ENCODE data around the gene CD63. TPM values are rescaled to one million over a fixed set of nuclear protein-coding genes. Genes with fewer than 3 reads are reported as not detected.
"Not testable (repeated sequence)": the region's sequence is repeated elsewhere in the genome, so short reads cannot be mapped to it uniquely, and the experiment has no call there.

The CD63 gene
- total and polyA plus RNA-seq, 12 donors, result 796 to 2,350 (median 1,526) TPM

DNA sequence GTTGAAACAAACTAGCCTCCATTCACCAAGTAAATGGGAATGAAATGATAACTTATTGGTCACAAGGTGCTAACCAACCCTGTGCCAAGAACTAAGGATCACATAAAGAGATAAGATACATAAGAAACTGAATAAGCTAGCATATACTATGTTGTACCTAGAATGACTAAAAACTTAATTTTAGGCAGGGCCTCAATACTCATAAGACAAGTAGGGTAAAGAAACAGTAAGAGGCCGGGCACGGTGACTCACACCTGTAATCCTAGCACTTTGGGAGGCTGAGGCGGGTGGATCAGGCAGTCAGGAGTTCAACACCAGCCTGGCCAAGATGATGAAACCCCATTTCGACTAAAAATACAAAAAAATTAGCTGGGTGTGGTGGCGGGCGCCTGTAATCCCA is 31.9 kb upstream of the CD63 start:
- no peak for TF ChIP-seq CTCF (IDR thresholded peaks at IDR 0.05)
- Histone ChIP-seq H3K9me3 (replicated peaks in 1 of 3) (no peaks in the 10 kb centered on the region), H3K36me3 (replicated peaks in 1 of 2) (peaks cover 0 to 55% of the 10 kb centered on the region in 2 donors), H3K4me3 (no peak overlapping the region), H3K4me1 (replicated peaks in 1 of 2) (no peaks in the 10 kb centered on the region), H3K27ac (no peak overlapping the region), H3K27me3 (no peaks in the 10 kb centered on the region)
- 89 to 96% (median 93%) methylated on average over 6 of the region's 6 CpGs for WGBS, 4 donors
- DNase-seq, result no peak
- intact Hi-C loops (cut with DNase I), result no loop called here

GRCh38 chr12:55758575-55758974 is 29.8 kb upstream of the CD63 start:
- intact Hi-C loops (cut with DNase I); H3K27ac ChIP-seq: not testable (repeated sequence)

DNA sequence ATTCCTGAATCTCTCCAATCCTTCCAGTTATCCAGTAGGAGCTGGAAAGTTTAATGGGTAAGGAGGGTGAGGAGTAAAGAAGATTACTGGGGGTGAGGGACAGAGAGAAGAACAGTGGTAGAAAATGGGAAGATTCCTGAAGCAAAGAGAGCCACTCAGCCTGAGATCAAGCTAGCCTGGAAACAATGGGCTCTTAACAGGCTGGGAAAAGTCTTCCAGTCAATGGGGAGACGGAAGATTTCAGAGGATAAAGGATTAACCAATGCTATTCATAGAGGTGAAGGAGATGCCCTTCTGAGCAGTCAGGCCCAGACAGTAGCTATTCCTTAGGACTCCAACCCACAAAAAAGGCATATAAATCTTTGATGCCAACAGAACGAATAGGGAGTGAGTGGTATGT is 28.9 kb upstream of the CD63 start:
- 71 to 90% (median 79%) methylated on average over 2 of the region's 2 CpGs for WGBS, 4 donors
- H3K36me3 ChIP-seq (replicated peaks in 1 of 2), result peaks cover 0 to 54% of the 10 kb centered on the region in 2 donors
- no peak for DNase-seq

More at GRCh38 chr12:55758575-55758974, 29.8 kb upstream of the CD63 start:
- H3K36me3 ChIP-seq (replicated peaks in 1 of 2), result peaks cover 0 to 52% of the 10 kb centered on the region in 2 donors
- not testable (repeated sequence) for DNase-seq; H3K9me3 ChIP-seq (replicated peaks in 1 of 3); H3K4me3 ChIP-seq; H3K27me3 ChIP-seq; H3K4me1 ChIP-seq (replicated peaks in 1 of 2)
- 94 to 100% (median 98%) methylated on average over 4 of the region's 4 CpGs for WGBS, 4 donors

DNA sequence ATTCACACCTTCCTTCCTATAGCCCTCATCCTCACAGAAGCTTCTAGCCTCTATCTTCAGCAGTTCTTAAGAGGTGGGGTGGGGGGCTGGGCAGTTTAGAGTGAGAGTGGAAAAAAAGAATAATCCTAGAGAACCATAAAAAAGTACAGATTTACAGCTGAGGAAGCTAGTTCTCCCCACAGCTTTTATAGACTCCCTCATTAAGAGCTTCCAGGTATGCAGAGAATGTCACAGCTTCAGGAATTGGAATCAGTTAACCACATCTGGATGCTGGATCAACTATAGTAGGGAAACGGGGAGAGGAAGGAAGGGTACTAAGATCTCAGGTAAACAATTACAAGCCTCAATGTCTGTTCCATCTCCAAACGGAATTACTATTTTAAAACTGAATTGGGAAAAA is 26.4 kb upstream of the CD63 start:
- TF ChIP-seq CTCF (IDR thresholded peaks at IDR 0.05), result no peak
- no peak for TF ChIP-seq POLR2A (IDR thresholded peaks at IDR 0.05)
- intact Hi-C loops (cut with DNase I), result no loop called here
- H3K4me3 ChIP-seq, result no peak overlapping the region
- peaks cover 0 to 61% of the 10 kb centered on the region in 2 donors for H3K36me3 ChIP-seq (replicated peaks in 1 of 2)
- no peaks in the 10 kb centered on the region for H3K27me3 ChIP-seq
- no peak for DNase-seq
- 64 to 82% (median 76%) methylated on average over 2 of the region's 2 CpGs for WGBS, 4 donors
- H3K4me1 ChIP-seq (replicated peaks in 1 of 2), result no peaks in the 10 kb centered on the region
- no peak overlapping the region for H3K27ac ChIP-seq
- H3K9me3 ChIP-seq (replicated peaks in 1 of 3), result no peaks in the 10 kb centered on the region

More for the DNA sequence above, 28.9 kb upstream of the CD63 start:
- intact Hi-C loops (cut with DNase I), result no loop called here
- no peaks in the 10 kb centered on the region for H3K27me3 ChIP-seq
- no peaks in the 10 kb centered on the region for H3K4me1 ChIP-seq (replicated peaks in 1 of 2)
- TF ChIP-seq POLR2A (IDR thresholded peaks at IDR 0.05) (no peak), CTCF (IDR thresholded peaks at IDR 0.05) (no peak)
- H3K27ac ChIP-seq, result no peak overlapping the region
- H3K4me3 ChIP-seq, result no peak overlapping the region
- no peaks in the 10 kb centered on the region for H3K9me3 ChIP-seq (replicated peaks in 1 of 3)

DNA sequence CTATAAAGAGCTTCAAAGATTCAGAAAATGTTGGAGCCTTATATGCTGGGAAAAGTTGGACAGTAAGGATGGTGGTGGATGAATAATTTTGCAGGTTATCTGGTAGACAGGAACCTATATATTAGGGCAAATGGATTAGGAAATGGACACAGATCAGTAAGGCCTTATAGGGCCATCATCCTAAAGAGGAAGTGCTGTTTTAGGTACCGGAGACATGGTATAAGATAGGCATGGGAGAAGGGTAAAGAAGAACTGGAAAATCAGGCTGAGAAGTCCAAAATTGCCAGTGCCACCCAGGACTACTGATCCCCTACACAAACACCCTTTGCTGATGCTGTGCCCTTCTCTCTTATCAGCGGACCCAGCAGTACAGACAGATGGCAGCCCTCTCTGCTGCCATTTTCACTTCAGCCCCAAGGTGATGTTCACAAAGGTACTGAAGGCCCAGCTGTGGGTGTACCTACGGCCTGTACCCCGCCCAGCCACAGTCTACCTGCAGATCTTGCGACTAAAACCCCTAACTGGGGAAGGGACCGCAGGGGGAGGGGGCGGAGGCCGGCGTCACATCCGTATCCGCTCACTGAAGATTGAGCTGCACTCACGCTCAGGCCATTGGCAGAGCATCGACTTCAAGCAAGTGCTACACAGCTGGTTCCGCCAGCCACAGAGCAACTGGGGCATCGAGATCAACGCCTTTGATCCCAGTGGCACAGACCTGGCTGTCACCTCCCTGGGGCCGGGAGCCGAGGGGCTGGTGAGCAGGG is 19.6 kb upstream of the CD63 start:
- H3K4me1 ChIP-seq (replicated peaks in 1 of 2), result peaks cover 8 to 15% of the 10 kb centered on the region in 2 donors
- DNase-seq, result peak in 1 of 7 donors; percentile 52
- intact Hi-C loops (cut with DNase I), result loop anchor here in 1 of 2 donors (10.0 kb wide), 1 partner anchor 56 kb away; no protein-coding TSS in a partner anchor
- no peaks in the 10 kb centered on the region for H3K27me3 ChIP-seq
- H3K9me3 ChIP-seq (replicated peaks in 1 of 3), result no peaks in the 10 kb centered on the region
- TF ChIP-seq CTCF (IDR thresholded peaks at IDR 0.05) (no peak), POLR2A (IDR thresholded peaks at IDR 0.05) (no peak)
- H3K36me3 ChIP-seq (replicated peaks in 1 of 2), result peaks cover 0 to 23% of the 10 kb centered on the region in 2 donors
- H3K27ac ChIP-seq, result no peak overlapping the region
- no peak overlapping the region for H3K4me3 ChIP-seq
- WGBS, 4 donors, result 92 to 94% (median 93%) methylated on average over 10 to 18 of the region's 18 CpGs

All from adrenal gland (tissue), 12 donors.